GM21619 (cell line): ENCODE data around the gene RESF1.

Source experiments
- ATAC-seq: cut with Tn5 transposase; IDR thresholded peaks from one replicate; pipeline ENCODE4 v1.9.1; 2021; ENCODE audit not compliant: unreplicated experiment

RESF1 gene

DNA sequence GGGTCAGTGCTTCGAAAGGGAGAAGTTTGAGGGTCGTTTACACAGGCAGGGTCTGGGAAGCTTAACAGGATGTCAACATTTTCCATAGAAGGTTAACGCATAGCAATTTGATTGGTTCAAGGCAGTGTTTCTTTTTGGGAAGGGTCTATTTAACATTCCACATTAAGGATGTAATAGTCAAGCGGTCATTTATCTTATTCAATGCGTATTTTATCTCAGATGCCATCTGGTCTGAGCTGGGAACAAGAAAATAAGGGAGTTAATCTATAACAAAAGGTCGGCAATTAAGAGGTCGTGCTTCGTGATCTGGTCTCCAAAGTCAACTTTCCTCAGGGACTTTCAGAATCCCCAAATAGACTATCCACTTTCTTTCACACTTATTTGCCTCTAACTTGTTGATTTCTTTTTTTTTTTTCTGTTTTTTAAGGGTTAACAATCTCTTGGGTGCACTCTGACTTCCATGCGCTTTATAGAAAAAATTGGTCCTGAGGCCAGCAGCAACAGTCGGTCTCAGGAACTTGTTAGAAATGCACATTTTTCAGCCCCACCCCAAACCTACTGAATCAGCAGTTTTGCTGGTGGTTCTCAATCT lies 550 bp upstream of the RESF1 start:
- ATAC-seq, result no peak

GRCh38 chr12:31959701-31960391 lies 631 bp downstream of the RESF1 start:
- peak; percentile 36 for ATAC-seq

DNA sequence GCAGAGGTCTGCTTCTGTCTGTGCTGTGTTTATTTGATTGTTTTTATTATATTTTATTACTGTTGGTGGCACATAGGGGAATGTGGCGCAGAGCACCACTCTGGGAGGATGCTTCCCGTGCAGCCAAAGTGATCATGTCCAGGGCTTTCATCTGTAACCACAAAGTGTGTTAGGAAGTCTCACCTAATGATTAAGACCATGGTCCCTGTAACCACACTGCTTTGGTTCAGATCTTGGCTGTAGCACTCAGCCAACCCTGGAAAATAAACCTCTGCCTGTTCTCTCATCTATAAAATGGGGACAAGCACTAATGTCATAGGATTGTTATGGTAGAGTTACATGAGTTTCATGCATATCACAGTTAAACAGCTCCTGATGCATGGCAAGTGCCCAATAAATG lies 1.9 kb downstream of the RESF1 start:
- no peak for ATAC-seq

- ATAC-seq, result no peak
Observed at GRCh38 chr12:31962076-31962475, 2.9 kb downstream of the RESF1 start.

GRCh38 chr12:31964280-31964679 lies 5.1 kb downstream of the RESF1 start:
- ATAC-seq, result no peak

DNA sequence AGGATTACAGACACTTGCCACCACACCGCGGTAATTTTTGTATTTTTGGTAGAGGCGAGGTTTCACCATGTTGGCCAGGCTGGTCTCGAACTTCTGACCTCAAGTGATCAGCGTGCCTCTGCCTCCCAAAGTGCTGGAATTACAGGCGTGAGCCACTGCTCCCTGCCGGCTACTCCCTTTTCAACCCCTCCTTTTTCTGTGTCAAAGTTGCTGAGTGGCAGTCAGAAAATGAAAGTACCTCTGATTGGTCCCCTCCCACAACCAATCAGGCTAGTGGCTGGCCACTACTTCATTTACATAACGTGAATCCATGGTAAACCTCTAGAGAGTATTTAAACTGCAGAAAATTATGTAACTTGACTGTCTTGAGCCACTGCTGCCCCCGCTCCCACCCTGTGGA lies 5.9 kb downstream of the RESF1 start:
- ATAC-seq, result no peak

DNA sequence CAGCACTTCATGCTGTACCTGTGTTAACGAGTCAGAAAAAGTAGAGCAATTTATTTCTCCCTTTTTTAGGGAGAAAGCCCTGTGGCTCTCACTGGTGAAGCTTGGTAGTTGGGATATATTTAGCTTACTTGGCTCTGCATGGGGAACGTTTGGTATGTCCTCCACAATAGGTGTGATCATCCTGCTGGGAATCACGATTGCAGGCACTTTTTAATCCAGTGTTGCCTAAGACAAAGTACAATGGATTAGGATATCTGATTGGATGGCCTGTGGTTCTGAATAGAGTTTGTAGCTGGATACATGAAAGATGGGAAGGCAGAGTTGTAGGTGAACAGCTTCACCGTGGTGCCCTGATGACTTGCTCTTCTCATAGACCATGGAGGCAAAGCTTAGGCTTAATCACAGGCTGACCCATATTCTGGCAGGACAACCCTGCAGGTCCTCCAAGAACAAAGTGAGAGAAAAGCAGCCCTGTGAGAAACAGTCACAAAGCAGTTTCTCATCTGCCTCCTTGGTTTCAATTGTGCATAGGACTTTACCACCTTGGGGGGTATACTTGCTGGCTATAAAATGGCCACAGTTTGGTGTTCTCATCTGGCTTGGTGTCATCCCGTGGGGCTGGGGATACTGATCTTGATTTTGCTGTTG lies 7.5 kb downstream of the RESF1 start:
- no peak for ATAC-seq

DNA sequence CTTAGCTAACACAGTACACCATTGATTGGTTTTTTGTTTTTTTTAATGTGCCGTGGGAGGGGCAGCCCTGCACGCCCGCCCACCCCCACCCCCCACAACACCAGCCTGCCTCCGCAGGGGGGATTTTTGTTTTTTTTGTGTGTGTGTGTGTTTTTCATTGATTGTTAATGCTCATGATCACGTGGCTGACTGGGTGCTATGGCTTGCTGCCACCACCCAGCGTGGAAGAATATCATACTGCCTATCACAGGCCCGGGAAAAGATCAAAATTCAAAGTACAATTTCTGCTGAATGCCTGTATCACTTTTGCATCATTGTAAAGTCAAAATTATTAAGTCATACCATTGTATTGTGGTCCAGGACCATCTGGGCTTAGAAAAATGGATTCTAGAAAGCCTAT lies 8.3 kb downstream of the RESF1 start:
- no peak for ATAC-seq

DNA sequence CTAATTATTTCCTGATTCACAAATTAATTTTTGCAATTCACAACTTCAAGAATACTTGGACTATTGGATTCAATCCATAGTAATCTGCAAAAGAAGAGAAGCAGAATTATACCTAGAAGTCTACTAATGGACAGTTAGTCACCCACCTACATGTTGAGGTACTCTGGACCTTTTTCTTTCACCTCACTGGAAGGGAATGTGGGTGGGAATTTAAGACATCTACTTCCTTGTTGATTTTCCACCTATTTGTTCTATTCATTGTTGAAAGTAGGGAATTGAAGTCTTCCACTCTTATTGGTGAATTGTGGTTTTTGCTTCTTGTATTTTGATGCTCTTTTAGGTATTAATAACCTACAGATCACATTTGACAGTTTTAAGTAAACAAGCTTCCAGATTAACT lies 11.0 kb downstream of the RESF1 start:
- ATAC-seq, result no peak

GRCh38 chr12:31973818-31974217 lies 14.6 kb downstream of the RESF1 start:
- no peak for ATAC-seq

GRCh38 chr12:31974673-31975072 lies 15.5 kb downstream of the RESF1 start:
- no peak for ATAC-seq

DNA sequence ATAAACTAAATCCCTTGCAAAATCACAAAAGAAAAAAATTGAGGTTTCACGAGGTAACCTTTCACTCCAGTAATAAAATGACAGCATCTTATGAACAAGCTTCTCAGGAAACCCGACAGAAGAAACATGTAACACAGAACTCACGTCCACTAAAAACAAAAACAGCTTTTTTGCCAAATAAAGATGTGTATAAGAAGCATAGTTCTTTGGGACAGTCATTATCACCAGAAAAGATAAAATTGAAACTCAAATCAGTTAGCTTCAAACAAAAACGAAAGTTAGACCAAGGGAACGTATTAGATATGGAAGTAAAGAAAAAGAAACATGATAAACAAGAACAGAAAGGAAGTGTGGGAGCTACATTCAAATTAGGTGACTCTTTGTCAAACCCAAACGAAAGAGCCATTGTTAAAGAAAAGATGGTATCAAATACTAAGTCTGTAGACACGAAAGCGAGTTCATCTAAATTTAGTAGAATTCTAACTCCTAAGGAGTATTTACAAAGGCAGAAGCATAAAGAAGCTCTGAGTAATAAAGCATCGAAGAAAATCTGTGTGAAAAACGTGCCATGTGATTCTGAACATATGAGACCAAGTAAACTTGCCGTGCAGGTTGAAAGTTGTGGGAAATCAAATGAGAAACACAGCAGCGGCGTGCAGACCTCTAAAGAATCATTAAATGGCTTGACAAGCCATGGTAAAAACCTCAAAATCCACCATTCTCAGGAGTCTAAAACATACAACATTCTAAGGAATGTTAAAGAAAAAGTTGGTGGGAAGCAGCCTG lies 25.8 kb downstream of the RESF1 start:
- ATAC-seq, result no peak

GRCh38 chr12:31985832-31986231 lies 26.6 kb downstream of the RESF1 start:
- ATAC-seq, result no peak

- no peak for ATAC-seq
Observed at GRCh38 chr12:31989571-31990362, 30.6 kb downstream of the RESF1 start.

- no peak for ATAC-seq
Observed at GRCh38 chr12:31991146-31991545, 31.9 kb downstream of the RESF1 start.

- no peak for ATAC-seq
Observed at GRCh38 chr12:31991815-31992214, 32.6 kb downstream of the RESF1 start.

- ATAC-seq, result no peak
Observed at GRCh38 chr12:31999692-32000091, 40.5 kb downstream of the RESF1 start.

DNA sequence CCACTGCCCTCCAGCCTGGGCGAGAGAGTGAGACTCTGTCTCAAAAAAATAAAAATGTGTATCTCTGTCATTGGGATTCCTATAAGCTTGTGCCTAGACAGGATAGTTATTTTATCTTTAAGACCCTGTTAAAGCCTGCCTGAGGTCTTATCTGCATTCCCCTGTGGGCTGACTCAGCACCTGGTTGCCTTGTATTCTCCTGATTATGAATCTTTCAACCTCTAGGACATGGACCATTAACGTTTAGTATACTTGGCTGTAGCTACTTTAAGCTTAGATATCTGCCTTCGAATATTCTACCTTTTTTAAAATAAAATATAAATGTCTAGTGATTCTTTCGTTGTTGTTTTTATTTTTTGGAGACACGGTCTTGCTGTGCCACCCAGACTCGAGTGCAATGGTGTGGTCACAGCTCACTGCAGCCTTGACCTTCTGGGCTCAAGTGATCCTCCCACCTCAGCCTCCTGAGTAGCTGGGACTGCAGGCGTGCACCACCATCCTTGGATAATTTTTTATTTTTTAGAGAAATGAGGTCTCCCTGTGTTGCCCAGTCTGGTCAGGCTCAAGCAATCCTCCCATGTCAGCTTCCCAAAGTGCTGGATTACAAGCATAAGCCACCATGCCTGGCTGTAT lies 41.3 kb downstream of the RESF1 start:
- no peak for ATAC-seq

DNA sequence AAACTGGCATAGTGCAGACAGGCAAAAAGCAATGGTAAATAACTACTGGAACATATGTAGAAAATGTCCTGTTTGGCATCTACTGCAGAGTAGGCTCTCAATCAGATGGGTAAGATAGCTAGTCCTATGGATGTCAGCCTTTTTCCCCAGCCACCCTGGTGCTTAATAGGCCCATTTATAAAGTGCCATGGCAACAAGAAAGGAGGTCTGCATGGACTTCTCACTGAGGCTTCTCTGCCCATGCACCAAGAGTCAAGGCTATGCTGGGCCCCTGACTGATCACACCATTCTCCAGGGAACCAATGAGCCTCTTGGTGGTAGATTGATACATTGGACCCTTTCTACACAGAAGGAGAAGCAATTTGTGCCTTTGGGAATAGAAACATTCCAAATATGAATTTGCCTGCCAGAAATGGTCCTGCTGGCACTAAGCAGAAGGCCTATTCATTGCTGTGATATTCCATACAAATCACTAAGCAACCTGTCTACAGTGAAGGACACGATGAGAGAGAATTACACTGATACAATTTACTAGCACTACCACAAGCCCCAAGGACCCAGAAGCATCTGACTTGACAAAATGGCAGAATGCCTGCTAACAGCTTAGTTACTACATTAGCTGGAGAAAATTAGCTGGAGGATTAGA lies 43.8 kb downstream of the RESF1 start:
- no peak for ATAC-seq

DNA sequence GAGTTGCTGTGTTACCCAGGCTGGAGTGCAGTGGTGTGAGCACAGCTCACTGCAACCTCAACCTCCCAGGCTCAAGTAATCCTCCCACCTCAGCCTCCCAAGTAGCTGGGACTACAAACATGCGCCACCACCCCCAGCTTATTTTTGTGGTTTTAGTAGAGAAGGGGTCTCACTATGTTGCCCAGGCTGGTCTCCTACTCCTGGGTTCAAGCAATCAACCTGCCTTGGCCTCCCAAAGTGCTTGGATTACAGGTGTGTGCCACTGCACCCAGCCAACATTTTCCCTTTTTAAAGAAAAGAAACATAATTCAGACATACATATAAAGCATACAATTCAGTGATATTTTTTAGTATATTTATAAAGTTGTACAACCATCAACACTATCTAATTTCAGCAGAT lies 44.4 kb downstream of the RESF1 start:
- no peak for ATAC-seq
